Amniotic epithelial cell (primary cell): ENCODE data around the gene TJP3.

Experiments used
- DNase-seq: peaks from one replicate; pipeline ENCODE4 v3.0.0-alpha.2; 2010; ENCODE audit warnings: low read depth

The TJP3 gene

GRCh38 chr19:3716147-3716668 is 8.0 kb downstream of the TJP3 start:
- DNase-seq = no peak

- DNase-seq = no peak
Measured at GRCh38 chr19:3719868-3720267, 11.7 kb downstream of the TJP3 start.

GRCh38 chr19:3720349-3720917 is 12.2 kb downstream of the TJP3 start:
- no peak for DNase-seq

GRCh38 chr19:3721131-3721886 is 13.1 kb downstream of the TJP3 start:
- DNase-seq = peak; percentile 83

GRCh38 chr19:3721887-3722442 is 13.8 kb downstream of the TJP3 start:
- DNase-seq = no peak

GRCh38 chr19:3722443-3723109 is 14.4 kb downstream of the TJP3 start:
- no peak for DNase-seq

GRCh38 chr19:3723110-3723488 is 14.9 kb downstream of the TJP3 start:
- no peak for DNase-seq

GRCh38 chr19:3723883-3724282 is 15.7 kb downstream of the TJP3 start:
- DNase-seq = no peak

- DNase-seq = no peak
Measured at GRCh38 chr19:3725121-3725520, 16.9 kb downstream of the TJP3 start.

GRCh38 chr19:3725640-3726310 is 17.6 kb downstream of the TJP3 start:
- DNase-seq = peak; percentile 12

GRCh38 chr19:3730457-3730958 is 22.3 kb downstream of the TJP3 start:
- no peak for DNase-seq

GRCh38 chr19:3732108-3732507 is 23.9 kb downstream of the TJP3 start:
- DNase-seq = no peak

GRCh38 chr19:3733549-3734309 is 25.5 kb downstream of the TJP3 start:
- DNase-seq = no peak

- no peak for DNase-seq
Measured at GRCh38 chr19:3734310-3734600, 26.1 kb downstream of the TJP3 start.

GRCh38 chr19:3736106-3736724 is 28.0 kb downstream of the TJP3 start:
- DNase-seq = no peak

GRCh38 chr19:3737487-3738205 is 29.5 kb downstream of the TJP3 start:
- no peak for DNase-seq

GRCh38 chr19:3738477-3739220 is 30.5 kb downstream of the TJP3 start:
- DNase-seq = no peak

GRCh38 chr19:3740431-3740830 is 32.2 kb downstream of the TJP3 start:
- no peak for DNase-seq

GRCh38 chr19:3743486-3743885 is 35.3 kb downstream of the TJP3 start:
- DNase-seq = peak; percentile 31
